Mesendoderm (in vitro differentiated cells): ENCODE data around the gene PKP3.
A peak's percentile ranks its signal among the peaks of the same experiment; 100 is the strongest.
"Not testable (repeated sequence)": the region's sequence is repeated elsewhere in the genome, so short reads cannot be mapped to it uniquely, and the experiment has no call there.

Experiments
- DNase-seq: peaks from one replicate; pipeline ENCODE4 v3.0.0; 2013
- H2AK5ac ChIP-seq: 2 replicates; pipeline ENCODE4 v1.6.1; 2013; ENCODE audit warnings: low read length, inconsistent platforms
- H2BK120ac ChIP-seq: 2 replicates; pipeline ENCODE4 v1.6.1; 2013; ENCODE audit warnings: low read depth, mild to moderate bottlenecking, low read length, moderate library complexity, mixed read lengths
- H2BK15ac ChIP-seq: replicated peaks from 2 replicates; pipeline ENCODE4 v1.6.1; 2013; ENCODE audit warnings: low read depth, mild to moderate bottlenecking, moderate library complexity
- H2BK5ac ChIP-seq: 2 replicates; pipeline ENCODE4 v1.6.1; 2013; ENCODE audit warnings: low read length, inconsistent platforms
- H3K18ac ChIP-seq: 2 replicates; pipeline ENCODE4 v1.6.1; 2013; ENCODE audit warnings: mild to moderate bottlenecking, low read length, mixed read lengths
- H3K23ac ChIP-seq: one replicate; pipeline ENCODE4 v1.6.1; 2013; ENCODE audit warnings: low read length
- H3K27ac ChIP-seq: 2 replicates; pipeline ENCODE4 v1.5.1; 2013; ENCODE audit warnings: low read depth, mild to moderate bottlenecking, inconsistent platforms, low read length, moderate library complexity
- H3K27me3 ChIP-seq: 2 replicates; pipeline ENCODE4 v1.6.1; 2013; ENCODE audit warnings: low read length, control low read depth, mild to moderate bottlenecking, inconsistent platforms; ENCODE audit not compliant: insufficient read depth, poor library complexity
- H3K36me3 ChIP-seq: 2 replicates; pipeline ENCODE4 v1.6.1; 2013; ENCODE audit warnings: low read length, inconsistent platforms; ENCODE audit not compliant: control insufficient read depth, insufficient read depth
- H3K4ac ChIP-seq: one replicate; pipeline ENCODE4 v1.6.1; 2013; ENCODE audit warnings: low read depth, mild to moderate bottlenecking, low read length, moderate library complexity
- H3K4me1 ChIP-seq: 2 replicates; pipeline ENCODE4 v1.6.1; 2013; ENCODE audit warnings: low read depth, low read length, inconsistent platforms; ENCODE audit not compliant: control insufficient read depth
- H3K4me2 ChIP-seq: 2 replicates; pipeline ENCODE4 v1.6.1; 2013; ENCODE audit warnings: low read length
- H3K4me3 ChIP-seq: 2 replicates; pipeline ENCODE4 v1.5.1; 2013; ENCODE audit warnings: mild to moderate bottlenecking, low read length
- H3K56ac ChIP-seq: one replicate; pipeline ENCODE4 v1.6.1; 2013; ENCODE audit warnings: low read length
- H3K79me1 ChIP-seq: 2 replicates; pipeline ENCODE4 v1.6.1; 2013; ENCODE audit warnings: low read length, inconsistent platforms
- H3K79me2 ChIP-seq: 2 replicates; pipeline ENCODE4 v1.6.1; 2013; ENCODE audit warnings: mild to moderate bottlenecking, low read length; ENCODE audit not compliant: control insufficient read depth, insufficient read depth
- H3K9ac ChIP-seq: 2 replicates; pipeline ENCODE4 v1.6.1; 2013; ENCODE audit warnings: low read length, inconsistent platforms
- H4K5ac ChIP-seq: one replicate; pipeline ENCODE4 v1.6.1; 2013; ENCODE audit warnings: low read length
- H4K8ac ChIP-seq: one replicate; pipeline ENCODE4 v1.6.1; 2013; ENCODE audit warnings: low read depth, mild to moderate bottlenecking, control low read depth, low read length, moderate library complexity
- WGBS: extraction: QIAGEN DNeasy Blood & Tissue Kit; methylation state at CpG from one replicate; pipeline ENCODE4 v1.1.7; 2013; ENCODE audit warnings: low lambda C conversion rate, missing lambda C conversion rate; ENCODE audit not compliant: insufficient coverage; ENCODE audit errors: extremely low coverage; 5-methylcytosine and 5-hydroxymethylcytosine counted together

The PKP3 gene

GRCh38 chr11:396511-396947 is 2.5 kb downstream of the PKP3 start:
- WGBS, result no CpG with 5 or more reads among the region's 23 CpGs
- peak; percentile 47 for DNase-seq
- no peak overlapping the region for H3K4me3 ChIP-seq

GRCh38 chr11:396948-397548 is 3.0 kb downstream of the PKP3 start:
- peaks cover 4% of the 10 kb centered on the region for H3K4me1 ChIP-seq
- H3K27ac ChIP-seq, result no peak overlapping the region
- H2BK15ac ChIP-seq, result no peak overlapping the region
- no peak overlapping the region for H4K8ac ChIP-seq
- no peak overlapping the region for H4K5ac ChIP-seq
- H2AK5ac ChIP-seq, result no peak overlapping the region
- WGBS, result no CpG with 5 or more reads among the region's 43 CpGs
- H3K4me2 ChIP-seq, result no peak overlapping the region
- no peak overlapping the region for H3K56ac ChIP-seq
- no peaks in the 10 kb centered on the region for H3K27me3 ChIP-seq
- no peaks in the 10 kb centered on the region for H3K79me2 ChIP-seq
- no peak for DNase-seq
- no peak overlapping the region for H3K4ac ChIP-seq
- H3K79me1 ChIP-seq, result no peaks in the 10 kb centered on the region
- H3K9ac ChIP-seq, result no peak overlapping the region
- H2BK120ac ChIP-seq, result no peak overlapping the region
- no peaks in the 10 kb centered on the region for H3K36me3 ChIP-seq
- no peak overlapping the region for H3K23ac ChIP-seq
- no peak overlapping the region for H3K18ac ChIP-seq
- no peak overlapping the region for H3K4me3 ChIP-seq
- no peak overlapping the region for H2BK5ac ChIP-seq

More at GRCh38 chr11:396511-396947, 2.5 kb downstream of the PKP3 start:
- Histone ChIP-seq H3K18ac (no peak overlapping the region), H3K56ac (no peak overlapping the region), H3K9ac (no peak overlapping the region), H2AK5ac (no peak overlapping the region), H3K36me3 (no peaks in the 10 kb centered on the region), H2BK120ac (no peak overlapping the region), H3K79me1 (no peaks in the 10 kb centered on the region), H3K4me1 (peaks cover 4% of the 10 kb centered on the region), H4K5ac (no peak overlapping the region), H3K4me2 (no peak overlapping the region), H4K8ac (no peak overlapping the region), H3K27ac (no peak overlapping the region), H3K27me3 (no peaks in the 10 kb centered on the region), H3K4ac (no peak overlapping the region), H3K79me2 (no peaks in the 10 kb centered on the region), H3K23ac (no peak overlapping the region), H2BK15ac (no peak overlapping the region), H2BK5ac (no peak overlapping the region)

- Histone ChIP-seq H2BK5ac (no peak overlapping the region), H2AK5ac (no peak overlapping the region), H4K8ac (no peak overlapping the region), H3K56ac (no peak overlapping the region), H3K4me3 (no peak overlapping the region), H3K36me3 (no peaks in the 10 kb centered on the region), H3K27me3 (no peaks in the 10 kb centered on the region), H3K4ac (no peak overlapping the region), H4K5ac (no peak overlapping the region), H3K23ac (no peak overlapping the region), H3K79me1 (no peaks in the 10 kb centered on the region), H2BK15ac (no peak overlapping the region), H3K27ac (no peak overlapping the region), H2BK120ac (no peak overlapping the region), H3K9ac (no peak overlapping the region), H3K4me2 (no peak overlapping the region), H3K79me2 (no peaks in the 10 kb centered on the region), H3K18ac (no peak overlapping the region), H3K4me1 (no peaks in the 10 kb centered on the region)
- WGBS, result no CpG with 5 or more reads among the region's 20 CpGs
- DNase-seq, result no peak
These were observed 4.8 kb downstream of the PKP3 start for GRCh38 chr11:398826-399225.

GRCh38 chr11:399731-400211 is 5.8 kb downstream of the PKP3 start:
- no peaks in the 10 kb centered on the region for H3K36me3 ChIP-seq
- no peaks in the 10 kb centered on the region for H3K79me1 ChIP-seq
- H3K23ac ChIP-seq, result no peak overlapping the region
- H2BK120ac ChIP-seq, result no peak overlapping the region
- H4K8ac ChIP-seq, result no peak overlapping the region
- H2BK15ac ChIP-seq, result no peak overlapping the region
- H3K4me2 ChIP-seq, result no peak overlapping the region
- H3K27me3 ChIP-seq, result no peaks in the 10 kb centered on the region
- no peak overlapping the region for H3K56ac ChIP-seq
- H3K4me3 ChIP-seq, result no peak overlapping the region
- no peak overlapping the region for H3K18ac ChIP-seq
- no peak overlapping the region for H3K9ac ChIP-seq
- no peaks in the 10 kb centered on the region for H3K79me2 ChIP-seq
- H4K5ac ChIP-seq, result no peak overlapping the region
- no peaks in the 10 kb centered on the region for H3K4me1 ChIP-seq
- no peak overlapping the region for H2AK5ac ChIP-seq
- H3K27ac ChIP-seq, result no peak overlapping the region
- no CpG with 5 or more reads among the region's 21 CpGs for WGBS
- no peak overlapping the region for H3K4ac ChIP-seq
- DNase-seq, result no peak
- H2BK5ac ChIP-seq, result no peak overlapping the region

- no peaks in the 10 kb centered on the region for H3K79me1 ChIP-seq
- WGBS, result no CpG with 5 or more reads among the region's 50 CpGs
These were observed 6.3 kb downstream of the PKP3 start for GRCh38 chr11:400241-400689.

GRCh38 chr11:401196-401595 is 7.2 kb downstream of the PKP3 start:
- H3K36me3 ChIP-seq, H4K8ac ChIP-seq, H3K79me1 ChIP-seq, H3K18ac ChIP-seq, H3K9ac ChIP-seq, H2BK15ac ChIP-seq, H2BK5ac ChIP-seq, H3K56ac ChIP-seq, H3K4me3 ChIP-seq, H2BK120ac ChIP-seq, H3K4me1 ChIP-seq, H3K4me2 ChIP-seq, H3K27me3 ChIP-seq, H3K79me2 ChIP-seq, H3K4ac ChIP-seq, H3K23ac ChIP-seq, H3K27ac ChIP-seq, DNase-seq, H4K5ac ChIP-seq, H2AK5ac ChIP-seq: not testable (repeated sequence)
- no CpG with 5 or more reads among the region's 52 CpGs for WGBS

More at GRCh38 chr11:400241-400689, 6.3 kb downstream of the PKP3 start:
- H3K27me3 ChIP-seq, result no peaks in the 10 kb centered on the region
- no peak overlapping the region for H3K9ac ChIP-seq
- H2BK15ac ChIP-seq, result no peak overlapping the region
- no peak overlapping the region for H2AK5ac ChIP-seq
- H3K79me2 ChIP-seq, result no peaks in the 10 kb centered on the region
- H3K4me3 ChIP-seq, result no peak overlapping the region
- no peak overlapping the region for H3K4me2 ChIP-seq
- H3K18ac ChIP-seq, result no peak overlapping the region
- H3K4me1 ChIP-seq, result no peaks in the 10 kb centered on the region
- no peak overlapping the region for H3K23ac ChIP-seq
- no peak overlapping the region for H4K8ac ChIP-seq
- no peak overlapping the region for H3K27ac ChIP-seq
- H3K4ac ChIP-seq, result no peak overlapping the region
- no peak overlapping the region for H3K56ac ChIP-seq
- no peak overlapping the region for H2BK5ac ChIP-seq
- no peak for DNase-seq
- no peak overlapping the region for H4K5ac ChIP-seq
- H2BK120ac ChIP-seq, result no peak overlapping the region
- H3K36me3 ChIP-seq, result no peaks in the 10 kb centered on the region
